ENCODE results near the gene SPRYD7. TPM values are rescaled to one million over a fixed set of nuclear protein-coding genes. Genes with fewer than 3 reads are reported as not detected.

The SPRYD7 gene
- total RNA-seq (3.6 and 6.6 TPM in 2 replicates), polyA plus RNA-seq (5.9 and 9.4 TPM in 2 replicates), polyA minus RNA-seq (ENCODE audit: low replicate concordance) (1.1 and 1.5 TPM in 2 replicates)
- 9.2 and 12.3 TPM in 2 replicates for polyA plus RNA-seq (2012)

GRCh38 chr13:49936075-49936967 is at the start of gene SPRYD7:
Gene SPRYD7, minus strand, starts transcription at chr13:49936340. Its CDS starts 105 bp downstream, at chr13:49936235.
- Histone ChIP-seq H3K4me2 (ENCODE audit: extremely low read depth, insufficient read depth, low read length) (peak within 1 kb of the TSS; percentile 92), H3K36me3 (ENCODE audit: control insufficient read depth, insufficient read depth, low read length) (no peaks in the 10 kb centered on the region), H3K27ac (ENCODE audit: insufficient read depth, low read length) (peak within 1 kb of the TSS; percentile 81), H3K79me2 (ENCODE audit: control insufficient read depth, insufficient read depth, low read length) (peaks cover 14% of the 10 kb centered on the region), H4K20me1 (ENCODE audit: control insufficient read depth, extremely low read depth, insufficient read depth, low read length) (no peaks in the 10 kb centered on the region), H3K27me3 (ENCODE audit: control insufficient read depth, insufficient read depth, low read length) (no peaks in the 10 kb centered on the region), H3K9ac (ENCODE audit: insufficient read depth, low read length) (peak within 1 kb of the TSS; percentile 79), H2AFZ (ENCODE audit: low read length) (peak within 1 kb of the TSS; percentile 97), H3K9me3 (ENCODE audit: control insufficient read depth, insufficient read depth, low read depth, low read length) (no peaks in the 10 kb centered on the region), H3K4me3 (replicated peaks in 1 of 4; ENCODE audit: control extremely low read depth in 1 of 4, insufficient read depth in 1 of 4, low read depth in 3 of 4, low read length in 4 of 4) (peak within 1 kb of the TSS; percentile 76 to 97 (median 90)), H3K4me1 (ENCODE audit: control insufficient read depth, extremely low read depth, insufficient read depth, low read length) (no peaks in the 10 kb centered on the region)
- DNase-seq (ENCODE audit: low read depth in 2 of 2), result peak; percentile 98
- no peak for TF ChIP-seq EZH2 (IDR thresholded peaks at IDR 0.05; ENCODE audit: low read length, missing control alignments)
- TF ChIP-seq CTCF (conservative IDR thresholded peaks at IDR 0.05 in 1 of 2, IDR thresholded peaks at IDR 0.05 in 1 of 2; ENCODE audit: low read depth in 1 of 2, low read length in 2 of 2), result peak; percentile 74 to 77

- Histone ChIP-seq H4K20me1 (ENCODE audit: control insufficient read depth, extremely low read depth, insufficient read depth, low read length) (no peaks in the 10 kb centered on the region), H3K4me2 (ENCODE audit: extremely low read depth, insufficient read depth, low read length) (no peak overlapping the region), H3K9me3 (ENCODE audit: control insufficient read depth, insufficient read depth, low read depth, low read length) (no peaks in the 10 kb centered on the region), H2AFZ (ENCODE audit: low read length) (no peak overlapping the region), H3K4me1 (ENCODE audit: control insufficient read depth, extremely low read depth, insufficient read depth, low read length) (no peaks in the 10 kb centered on the region), H3K27me3 (ENCODE audit: control insufficient read depth, insufficient read depth, low read length) (no peaks in the 10 kb centered on the region), H3K27ac (ENCODE audit: insufficient read depth, low read length) (no peak overlapping the region), H3K9ac (ENCODE audit: insufficient read depth, low read length) (no peak overlapping the region), H3K4me3 (replicated peaks in 1 of 4; ENCODE audit: control extremely low read depth in 1 of 4, insufficient read depth in 1 of 4, low read depth in 3 of 4, low read length in 4 of 4) (no peak overlapping the region), H3K36me3 (ENCODE audit: control insufficient read depth, insufficient read depth, low read length) (no peaks in the 10 kb centered on the region), H3K79me2 (ENCODE audit: control insufficient read depth, insufficient read depth, low read length) (no peaks in the 10 kb centered on the region)
- TF ChIP-seq CTCF (conservative IDR thresholded peaks at IDR 0.05 in 1 of 2, IDR thresholded peaks at IDR 0.05 in 1 of 2; ENCODE audit: low read depth in 1 of 2, low read length in 2 of 2) (no peak), EZH2 (IDR thresholded peaks at IDR 0.05; ENCODE audit: low read length, missing control alignments) (no peak)
- no peak for DNase-seq (ENCODE audit: low read depth in 2 of 2)
These were observed 49.0 kb upstream of the SPRYD7 start for GRCh38 chr13:49985129-49985528.

GRCh38 chr13:49980266-49980665 is 44.1 kb upstream of the SPRYD7 start:
- no peaks in the 10 kb centered on the region for H3K36me3 ChIP-seq (ENCODE audit: control insufficient read depth, insufficient read depth, low read length)
- H3K4me2 ChIP-seq (ENCODE audit: extremely low read depth, insufficient read depth, low read length), result no peak overlapping the region
- no peak overlapping the region for H3K27ac ChIP-seq (ENCODE audit: insufficient read depth, low read length)
- TF ChIP-seq EZH2 (IDR thresholded peaks at IDR 0.05; ENCODE audit: low read length, missing control alignments) (no peak), CTCF (conservative IDR thresholded peaks at IDR 0.05 in 1 of 2, IDR thresholded peaks at IDR 0.05 in 1 of 2; ENCODE audit: low read depth in 1 of 2, low read length in 2 of 2) (no peak)
- H4K20me1 ChIP-seq (ENCODE audit: control insufficient read depth, extremely low read depth, insufficient read depth, low read length), result no peaks in the 10 kb centered on the region
- H3K9ac ChIP-seq (ENCODE audit: insufficient read depth, low read length), result no peak overlapping the region
- no peaks in the 10 kb centered on the region for H3K9me3 ChIP-seq (ENCODE audit: control insufficient read depth, insufficient read depth, low read depth, low read length)
- no peak overlapping the region for H3K4me3 ChIP-seq (replicated peaks in 1 of 4; ENCODE audit: control extremely low read depth in 1 of 4, insufficient read depth in 1 of 4, low read depth in 3 of 4, low read length in 4 of 4)
- H3K79me2 ChIP-seq (ENCODE audit: control insufficient read depth, insufficient read depth, low read length), result no peaks in the 10 kb centered on the region
- H2AFZ ChIP-seq (ENCODE audit: low read length), result no peak overlapping the region
- DNase-seq (ENCODE audit: low read depth in 2 of 2), result no peak
- no peaks in the 10 kb centered on the region for H3K27me3 ChIP-seq (ENCODE audit: control insufficient read depth, insufficient read depth, low read length)
- no peaks in the 10 kb centered on the region for H3K4me1 ChIP-seq (ENCODE audit: control insufficient read depth, extremely low read depth, insufficient read depth, low read length)

Data from fibroblast of lung (primary cell).